ENCODE results near the gene EMP3.

The EMP3 gene

GRCh38 chr19:48318286-48318987 is 6.9 kb upstream of the EMP3 start:
- no peak for DNase-seq (ENCODE audit: low read depth)

DNA sequence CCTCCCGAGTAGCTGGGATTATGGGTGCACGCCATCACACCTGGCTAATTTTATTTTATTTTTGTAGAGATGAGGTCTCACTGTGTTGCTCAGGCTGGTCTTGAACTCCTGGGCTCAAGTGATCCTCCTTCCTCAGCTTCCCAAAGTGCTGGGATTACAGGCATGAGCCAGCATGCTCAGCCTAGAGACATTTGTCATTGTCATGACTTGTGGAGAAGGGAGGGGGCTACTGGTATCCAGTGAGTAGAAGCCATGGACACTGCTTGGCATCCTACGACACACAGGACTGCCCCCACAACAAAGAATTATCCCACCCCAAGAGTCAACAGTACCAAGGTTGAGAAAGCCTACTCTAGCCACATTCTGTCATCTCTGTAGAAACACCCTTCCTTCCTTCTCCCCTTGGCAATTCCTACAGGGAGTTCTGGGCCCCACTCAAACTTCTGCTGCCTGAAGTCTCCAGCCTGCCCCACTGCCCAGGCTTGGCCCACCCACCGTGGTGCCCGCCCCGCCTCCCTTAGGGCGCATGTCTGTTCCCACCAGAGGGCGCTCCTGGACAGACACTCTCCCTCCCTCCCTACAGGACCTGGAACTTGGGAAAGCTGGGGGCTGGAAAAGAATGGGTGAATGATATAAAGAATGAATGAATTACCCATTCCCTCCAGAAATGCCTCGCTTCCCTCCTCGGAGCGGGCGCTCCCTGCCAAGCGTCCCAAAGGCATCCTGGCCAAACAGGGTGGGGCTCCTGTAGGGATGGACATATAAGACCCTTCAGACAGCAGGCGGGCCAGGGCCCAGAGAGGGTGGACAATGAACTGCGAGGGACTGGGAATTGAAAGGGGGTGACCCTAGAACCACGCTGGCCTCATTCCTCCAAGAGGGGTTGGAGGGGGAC is 5.5 kb upstream of the EMP3 start:
- peak; percentile 61 for DNase-seq (ENCODE audit: low read depth)

- DNase-seq (ENCODE audit: low read depth): peak; percentile 77
These were observed 4.1 kb upstream of the EMP3 start for GRCh38 chr19:48321372-48321621.

DNA sequence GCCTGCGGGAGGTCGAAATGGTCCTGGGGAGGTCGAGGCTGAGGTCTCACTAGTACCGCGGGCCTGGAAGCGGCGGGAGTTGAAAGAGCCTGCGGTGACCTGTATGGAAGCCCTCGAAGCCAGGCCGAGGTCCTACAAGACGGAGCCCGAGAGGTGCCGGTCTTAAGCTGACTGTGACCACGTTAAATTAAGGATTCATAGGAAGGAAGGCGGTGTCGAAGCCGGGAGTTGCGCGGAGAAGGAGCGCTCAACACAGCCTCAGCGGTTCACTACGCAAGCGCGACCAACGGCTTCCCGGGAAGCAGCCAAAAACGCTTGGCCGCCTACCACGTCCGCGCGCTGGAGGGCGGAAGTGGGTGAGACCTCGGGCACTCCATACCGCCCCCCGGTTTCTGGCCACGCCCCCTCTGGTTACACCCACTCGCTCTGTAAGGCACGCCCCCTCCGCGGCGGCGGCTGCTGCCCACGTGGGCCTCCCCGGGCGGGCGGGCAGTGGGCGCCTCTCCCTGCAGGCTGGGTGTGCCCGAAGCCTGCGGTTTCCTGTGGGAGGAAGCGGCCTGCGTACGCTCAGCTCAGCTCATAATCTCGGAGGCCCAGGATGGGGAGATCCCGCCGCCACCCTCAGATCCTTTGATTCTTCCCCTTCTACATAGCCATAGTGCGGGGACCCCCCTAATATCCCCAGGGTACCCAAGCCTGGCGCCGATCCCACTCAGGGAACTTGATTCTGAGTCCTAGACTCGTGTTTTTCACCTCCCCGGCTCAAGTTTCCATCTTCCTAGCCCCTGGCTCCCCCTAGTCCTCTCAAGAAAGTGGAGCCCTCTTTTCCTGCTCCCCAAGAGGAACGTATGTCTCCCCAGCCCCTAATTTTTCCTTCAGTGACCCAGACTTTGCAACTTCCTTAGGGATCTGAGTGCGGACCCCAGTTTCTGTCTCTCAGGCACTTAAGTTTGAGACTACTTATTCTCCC is 3.4 kb upstream of the EMP3 start:
- peak; percentile 96 for DNase-seq (ENCODE audit: low read depth)

DNA sequence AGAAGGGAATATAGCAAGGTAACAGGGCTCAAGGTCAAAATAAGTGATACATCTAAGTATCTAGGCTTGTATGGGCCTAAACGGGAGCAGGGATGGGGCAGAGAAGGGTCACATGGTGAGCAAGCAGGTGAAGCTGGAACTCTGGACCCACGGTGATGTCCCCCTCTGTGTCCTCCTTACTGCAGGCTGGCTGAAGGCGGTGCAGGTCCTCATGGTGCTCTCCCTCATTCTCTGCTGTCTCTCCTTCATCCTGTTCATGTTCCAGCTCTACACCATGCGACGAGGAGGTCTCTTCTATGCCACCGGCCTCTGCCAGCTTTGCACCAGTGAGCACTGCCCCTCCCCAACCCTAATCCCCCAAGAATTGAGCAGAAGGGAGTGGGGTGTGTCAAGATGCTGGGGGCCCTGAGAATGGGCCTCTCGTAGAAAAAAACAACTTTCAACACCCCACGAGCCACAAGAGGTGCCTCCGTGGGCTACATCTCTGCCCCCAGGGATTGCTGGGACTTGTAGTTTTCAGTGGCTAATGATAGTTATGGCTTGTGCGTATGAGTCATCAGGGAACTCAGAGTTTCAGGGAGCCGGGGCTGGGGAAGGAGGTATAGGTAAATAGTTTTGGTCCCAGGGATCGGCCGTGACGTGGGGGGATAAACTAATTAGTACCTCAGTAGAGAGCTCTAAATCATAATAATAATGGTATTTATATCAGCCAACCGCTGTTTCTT is 4.0 kb downstream of the EMP3 start:
- DNase-seq (ENCODE audit: low read depth): no peak

GRCh38 chr19:48330012-48330681 is 4.8 kb downstream of the EMP3 start:
- DNase-seq (ENCODE audit: low read depth): peak; percentile 53

- no peak for DNase-seq (ENCODE audit: low read depth)
These were observed 7.0 kb downstream of the EMP3 start for GRCh38 chr19:48332351-48332661.

DNA sequence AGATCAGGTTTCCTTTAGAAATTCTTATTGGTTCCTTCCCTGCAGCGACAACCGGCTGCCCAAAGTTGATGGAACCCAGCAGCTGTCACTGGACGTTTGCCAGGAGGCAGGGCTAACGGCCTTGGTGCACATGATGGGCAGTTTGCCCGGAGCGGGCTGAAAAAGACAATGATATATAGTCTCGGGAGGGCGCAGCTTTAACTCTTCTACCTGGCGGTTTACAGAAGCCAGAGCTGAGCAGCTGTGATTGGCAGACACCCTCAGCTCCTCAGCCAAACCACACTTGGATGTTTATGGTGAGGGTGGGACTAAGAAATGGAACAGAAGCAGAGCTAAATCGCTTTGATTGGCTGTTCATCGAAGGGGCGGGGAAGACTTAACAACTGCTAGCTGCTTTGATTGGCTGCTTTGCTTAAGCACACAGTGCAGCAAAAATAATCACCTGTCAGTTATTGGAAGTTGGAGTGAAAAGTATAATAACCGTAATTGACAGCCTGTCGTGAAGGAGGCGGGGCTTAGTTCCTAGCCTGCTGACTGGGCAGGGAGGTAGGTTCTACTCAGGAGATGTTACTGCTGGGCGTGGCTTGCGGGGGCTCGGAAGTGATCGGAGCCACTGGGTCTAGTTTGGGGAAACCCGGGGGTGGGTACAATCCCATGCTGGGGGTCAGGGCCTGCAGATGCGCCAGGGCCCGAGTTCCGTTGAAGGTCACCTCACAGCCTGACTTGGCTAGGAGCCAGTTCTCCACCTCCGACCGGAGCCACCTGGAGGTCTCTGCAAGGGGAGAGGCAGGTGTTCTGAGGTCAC is 7.5 kb downstream of the EMP3 start:
- DNase-seq (ENCODE audit: low read depth): peak; percentile 54

- DNase-seq (ENCODE audit: low read depth): peak; percentile 74
These were observed 8.4 kb downstream of the EMP3 start for GRCh38 chr19:48333467-48334384.

DNA sequence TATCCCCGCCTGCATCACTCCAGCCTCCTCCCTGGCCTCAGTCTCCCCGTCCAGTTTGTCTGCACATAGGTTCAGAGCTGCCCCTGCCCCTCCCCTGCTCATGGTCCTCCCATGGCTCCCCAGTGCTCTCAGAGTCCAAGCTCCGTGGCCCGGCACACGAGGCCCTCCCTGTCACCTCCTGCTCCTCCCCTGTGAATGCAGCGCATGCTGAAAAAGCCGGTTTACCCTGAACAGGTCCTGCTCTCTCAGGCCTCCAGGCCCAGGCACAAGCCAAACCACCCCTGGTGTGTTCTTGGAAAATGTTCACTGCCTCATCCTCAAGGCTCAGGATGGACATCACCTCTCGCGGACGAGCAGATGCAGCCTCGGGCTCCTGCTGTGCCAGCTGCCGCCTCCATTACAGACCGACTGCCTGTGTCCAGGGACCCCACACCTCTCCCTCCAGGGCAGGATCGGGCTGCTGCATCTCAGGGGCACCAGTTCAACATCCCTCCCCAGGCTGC is 13.0 kb downstream of the EMP3 start:
- DNase-seq (ENCODE audit: low read depth): no peak

DNA sequence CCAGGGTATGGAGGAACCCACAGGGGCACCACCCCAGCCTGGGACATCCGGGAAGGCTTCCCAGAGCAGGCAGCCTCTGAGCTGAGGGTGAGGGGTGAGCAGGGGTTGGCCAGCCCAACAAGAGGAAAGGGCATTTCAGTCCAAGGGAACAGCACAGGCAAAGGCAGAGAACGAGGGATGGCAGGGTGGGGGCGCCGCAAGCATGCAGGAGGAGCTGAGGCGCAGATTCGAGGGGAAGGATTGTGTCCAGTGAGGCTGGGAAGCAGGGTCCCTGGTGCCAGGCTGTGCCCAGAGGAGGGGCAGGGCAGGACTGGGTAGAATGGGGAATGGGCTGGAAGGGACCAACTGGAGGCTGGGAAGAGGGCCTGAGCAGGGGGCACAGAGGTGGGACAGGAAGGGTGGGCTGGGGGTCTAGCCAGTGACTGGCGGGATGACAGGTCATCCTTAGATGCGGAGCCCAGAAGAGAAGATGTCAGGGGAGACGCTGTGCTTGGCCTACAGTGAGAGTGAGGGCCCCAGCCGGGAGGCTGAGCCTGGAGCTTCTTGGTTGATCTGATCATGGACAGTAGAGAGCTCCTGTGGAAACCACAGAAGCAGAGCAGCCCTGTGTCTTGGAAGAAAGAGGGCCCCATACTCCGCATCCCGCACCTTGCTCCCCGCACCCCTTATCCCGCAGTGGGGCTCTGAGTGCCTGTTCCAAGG is 13.6 kb downstream of the EMP3 start:
- DNase-seq (ENCODE audit: low read depth): no peak

- DNase-seq (ENCODE audit: low read depth): no peak
These were observed 15.6 kb downstream of the EMP3 start for GRCh38 chr19:48340995-48341394.

DNA sequence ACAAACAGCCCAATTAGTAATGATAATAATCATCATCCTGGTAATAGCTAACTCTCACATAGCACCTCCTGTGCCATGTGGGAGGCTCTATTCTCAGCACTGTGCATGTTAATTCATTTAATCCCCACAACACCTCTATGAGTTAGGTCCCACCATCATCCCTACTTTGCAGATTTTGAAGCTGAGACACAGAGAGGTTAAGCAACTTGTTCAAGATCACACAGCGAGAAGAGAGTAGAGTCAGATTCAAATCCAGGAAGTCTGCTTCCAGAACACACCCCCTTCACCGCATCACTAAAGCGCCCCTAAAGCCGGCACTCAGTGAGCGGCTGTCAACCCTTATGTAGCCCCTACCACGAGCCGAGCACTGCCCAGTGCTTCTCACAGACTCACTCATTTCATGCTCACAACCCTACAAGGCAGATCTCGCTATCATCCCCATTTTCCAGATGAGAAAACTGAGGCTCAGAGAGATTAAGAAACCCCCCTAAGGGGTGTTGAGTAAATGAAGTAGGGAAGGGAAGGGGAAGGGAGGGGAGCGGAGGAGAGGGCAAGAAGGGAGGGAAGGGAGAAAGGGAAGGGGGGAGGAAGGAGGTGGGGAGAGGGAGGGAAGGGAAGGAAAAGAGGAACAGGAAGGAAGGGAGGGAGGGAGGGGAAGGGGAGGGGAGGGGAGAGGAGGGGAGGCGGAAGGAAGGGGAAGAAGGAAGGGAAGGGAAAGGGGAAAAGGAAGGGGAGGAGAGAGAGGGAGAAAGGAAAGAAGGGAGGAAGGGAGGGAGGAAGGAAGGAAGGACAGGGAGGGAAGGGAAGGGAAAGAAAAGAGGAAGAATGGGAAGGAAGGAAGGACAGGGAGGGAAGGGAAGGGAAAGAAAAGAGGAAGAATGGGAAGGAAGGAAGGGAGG is 16.4 kb downstream of the EMP3 start:
- no peak for DNase-seq (ENCODE audit: low read depth)

DNA sequence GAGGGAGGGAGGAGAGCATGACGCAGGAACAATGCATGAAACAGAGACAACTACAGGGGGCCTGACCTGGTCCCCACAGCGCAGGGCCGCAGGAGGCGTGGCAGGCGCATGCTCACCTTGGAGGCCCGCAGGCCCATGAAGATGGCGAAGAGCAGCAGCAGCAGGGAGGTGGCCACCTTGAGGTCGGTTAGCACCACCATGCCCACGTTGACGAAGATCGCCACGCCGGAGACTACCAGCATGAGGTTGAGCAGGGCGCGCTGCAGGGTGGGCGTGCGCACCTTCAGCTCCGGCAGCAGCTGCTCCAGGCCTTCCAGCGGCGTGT is 17.0 kb downstream of the EMP3 start:
- DNase-seq (ENCODE audit: low read depth): no peak

DNA sequence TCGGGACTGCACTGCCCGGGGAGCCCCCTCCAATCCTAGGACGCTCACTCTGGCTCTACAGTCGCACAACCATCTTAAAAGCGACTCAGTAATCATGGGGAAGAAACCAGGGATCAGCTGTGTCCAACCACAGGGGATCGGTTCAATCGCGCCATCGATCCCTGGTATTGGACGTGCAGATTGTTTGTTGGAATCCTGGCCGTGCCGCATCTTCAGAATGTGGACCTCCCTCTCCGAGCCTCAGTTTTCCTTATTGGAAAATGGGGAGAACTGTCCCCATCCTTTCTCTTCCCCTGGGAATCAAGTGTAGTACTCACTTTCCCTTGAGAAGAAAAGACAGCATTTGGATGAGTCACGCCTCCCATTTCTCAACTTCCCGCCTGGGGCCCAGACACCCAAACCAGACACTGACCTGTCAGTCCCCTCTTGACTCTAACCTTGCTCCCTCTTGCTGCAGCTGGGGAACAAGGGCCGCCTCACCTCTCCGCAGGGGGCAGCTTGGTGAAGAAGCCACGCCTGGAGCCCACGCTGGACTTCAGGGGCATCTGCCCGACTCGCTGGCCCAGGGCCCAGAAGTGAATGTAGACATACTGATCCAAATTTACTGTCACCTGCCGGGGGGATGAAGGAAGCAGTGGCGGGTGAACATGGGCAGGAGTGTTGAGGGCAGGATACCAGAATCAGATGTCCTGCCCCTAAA is 17.6 kb downstream of the EMP3 start:
- no peak for DNase-seq (ENCODE audit: low read depth)

DNA sequence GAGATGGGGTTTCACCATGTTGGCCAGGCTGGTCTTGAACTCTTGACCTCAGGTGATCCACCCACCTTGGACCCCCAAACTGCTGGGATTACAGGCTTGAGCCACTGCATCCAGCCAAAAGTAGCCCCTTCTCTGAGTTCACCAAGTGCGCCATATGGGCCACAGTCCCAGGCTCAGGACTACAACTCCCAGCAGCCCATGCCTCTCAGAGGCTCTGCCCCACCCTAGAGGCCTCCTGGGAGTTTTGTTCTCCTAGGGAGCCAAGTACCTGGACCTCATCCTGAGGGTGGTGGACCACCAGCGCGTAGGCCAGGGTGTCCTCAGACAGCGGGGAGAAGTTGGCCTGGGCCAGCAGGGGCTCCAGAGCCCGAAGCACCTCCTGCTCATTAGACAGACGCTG is 19.5 kb downstream of the EMP3 start:
- no peak for DNase-seq (ENCODE audit: low read depth)

DNA sequence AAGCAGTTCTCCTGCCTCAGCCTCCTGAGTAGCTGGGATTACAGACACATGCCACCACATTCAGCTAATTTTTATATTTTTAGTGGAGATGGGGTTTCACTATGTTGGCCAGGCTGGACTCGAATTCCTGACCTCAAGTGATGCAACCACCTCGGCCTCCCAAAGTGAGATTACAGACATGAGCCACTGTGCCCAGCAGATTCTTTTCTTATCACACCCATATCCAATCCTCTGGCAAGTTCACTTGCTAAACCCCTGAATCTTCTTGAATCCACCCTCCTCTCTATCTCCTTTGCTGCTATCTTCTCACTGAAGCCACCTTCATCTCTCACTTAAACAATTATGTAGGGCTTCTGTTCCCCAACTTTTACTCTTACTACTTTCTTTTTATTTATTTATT is 20.8 kb downstream of the EMP3 start:
- DNase-seq (ENCODE audit: low read depth): no peak

All from stimulated activated CD8-positive, alpha-beta memory T cell treated with anti-CD3 and anti-CD28 coated beads, Interleukin-15, amount 100 ng/mL, for 24 hours (primary cell).